ENCODE data around the gene TXNRD2.

The TXNRD2 gene

GRCh38 chr22:19931514-19931913 is 10.1 kb downstream of the TXNRD2 start:
- Histone ChIP-seq H3K23ac (ENCODE audit: low read length in 2 of 2) (no peak overlapping the region), H3K9ac (ENCODE audit: low read length) (no peak overlapping the region), H2BK120ac (ENCODE audit: low read depth, low read length) (no peak overlapping the region), H3K4me2 (ENCODE audit: low read length, poor library complexity, severe bottlenecking) (no peak overlapping the region), H3K4me3 (ENCODE audit: insufficient read depth in 1 of 2, low read depth in 1 of 2, low read length in 2 of 2) (no peak overlapping the region), H3K4me1 (ENCODE audit: control insufficient read depth, insufficient read depth, low read depth, low read length) (no peaks in the 10 kb centered on the region), H3K18ac (ENCODE audit: low read depth in 1 of 2, low read length in 2 of 2) (no peak overlapping the region), H3K4ac (ENCODE audit: low read depth in 1 of 2, low read length in 2 of 2) (no peak overlapping the region), H3K27me3 (ENCODE audit: control insufficient read depth in 1 of 2, insufficient read depth in 1 of 2, low read length in 2 of 2) (no peaks in the 10 kb centered on the region), H3K79me1 (replicated peaks; ENCODE audit: low read length, poor library complexity, severe bottlenecking) (peaks cover 4% of the 10 kb centered on the region), H3K14ac (ENCODE audit: low read length in 2 of 2) (no peak overlapping the region), H2AK5ac (ENCODE audit: low read length, severe bottlenecking) (no peak overlapping the region), H3K36me3 (ENCODE audit: control insufficient read depth in 1 of 2, insufficient read depth in 2 of 2, low read depth in 1 of 2, low read length in 2 of 2) (peaks cover 10 to 12% of the 10 kb centered on the region in 2 experiments), H4K8ac (ENCODE audit: low read length) (no peak overlapping the region), H4K91ac (ENCODE audit: low read length) (no peak overlapping the region), H3K27ac (ENCODE audit: low read length, poor library complexity, severe bottlenecking) (no peak overlapping the region), H2AFZ (ENCODE audit: low read depth, low read length) (no peak overlapping the region), H2BK12ac (ENCODE audit: low read length in 2 of 2) (no peak overlapping the region), H2BK5ac (ENCODE audit: low read depth, low read length, poor library complexity, severe bottlenecking) (no peak overlapping the region), H2BK15ac (ENCODE audit: low read depth, poor library complexity, severe bottlenecking) (no peak overlapping the region), H3K9me3 (ENCODE audit: control insufficient read depth, low read length) (peaks cover 3% of the 10 kb centered on the region)
- no peak for DNase-seq
- 91% methylated on average over 8 of the region's 8 CpGs for WGBS

- peaks cover 4% of the 10 kb centered on the region for H3K79me1 ChIP-seq (replicated peaks; ENCODE audit: low read length, poor library complexity, severe bottlenecking)
- no peak overlapping the region for H3K4me3 ChIP-seq (ENCODE audit: insufficient read depth in 1 of 2, low read depth in 1 of 2, low read length in 2 of 2)
- no peak overlapping the region for H2AFZ ChIP-seq (ENCODE audit: low read depth, low read length)
- no peak overlapping the region for H3K27ac ChIP-seq (ENCODE audit: low read length, poor library complexity, severe bottlenecking)
- H2BK120ac ChIP-seq (ENCODE audit: low read depth, low read length) = no peak overlapping the region
- H3K27me3 ChIP-seq (ENCODE audit: control insufficient read depth in 1 of 2, insufficient read depth in 1 of 2, low read length in 2 of 2) = no peaks in the 10 kb centered on the region
- no peak overlapping the region for H3K14ac ChIP-seq (ENCODE audit: low read length in 2 of 2)
- no peak overlapping the region for H2AK5ac ChIP-seq (ENCODE audit: low read length, severe bottlenecking)
- WGBS = 92% methylated on average over 21 of the region's 21 CpGs
- no peak overlapping the region for H3K23ac ChIP-seq (ENCODE audit: low read length in 2 of 2)
- H2BK15ac ChIP-seq (ENCODE audit: low read depth, poor library complexity, severe bottlenecking) = no peak overlapping the region
- H3K9me3 ChIP-seq (ENCODE audit: control insufficient read depth, low read length) = peaks cover 3% of the 10 kb centered on the region
- no peak overlapping the region for H4K8ac ChIP-seq (ENCODE audit: low read length)
- H3K4me2 ChIP-seq (ENCODE audit: low read length, poor library complexity, severe bottlenecking) = no peak overlapping the region
- H3K4ac ChIP-seq (ENCODE audit: low read depth in 1 of 2, low read length in 2 of 2) = no peak overlapping the region
- H3K4me1 ChIP-seq (ENCODE audit: control insufficient read depth, insufficient read depth, low read depth, low read length) = no peaks in the 10 kb centered on the region
- H2BK12ac ChIP-seq (ENCODE audit: low read length in 2 of 2) = no peak overlapping the region
- no peak overlapping the region for H3K9ac ChIP-seq (ENCODE audit: low read length)
- H2BK5ac ChIP-seq (ENCODE audit: low read depth, low read length, poor library complexity, severe bottlenecking) = no peak overlapping the region
- DNase-seq = no peak
- no peak overlapping the region for H4K91ac ChIP-seq (ENCODE audit: low read length)
- no peak overlapping the region for H3K18ac ChIP-seq (ENCODE audit: low read depth in 1 of 2, low read length in 2 of 2)
- H3K36me3 ChIP-seq (ENCODE audit: control insufficient read depth in 1 of 2, insufficient read depth in 2 of 2, low read depth in 1 of 2, low read length in 2 of 2) = peaks cover 8 to 11% of the 10 kb centered on the region in 2 experiments
Observed at GRCh38 chr22:19930551-19931486, 10.8 kb downstream of the TXNRD2 start.

GRCh38 chr22:19929586-19930550 is 11.8 kb downstream of the TXNRD2 start:
- no peaks in the 10 kb centered on the region for H3K27me3 ChIP-seq (ENCODE audit: control insufficient read depth in 1 of 2, insufficient read depth in 1 of 2, low read length in 2 of 2)
- no peaks in the 10 kb centered on the region for H3K9me3 ChIP-seq (ENCODE audit: control insufficient read depth, low read length)
- peaks cover 4% of the 10 kb centered on the region for H3K79me1 ChIP-seq (replicated peaks; ENCODE audit: low read length, poor library complexity, severe bottlenecking)
- DNase-seq = no peak
- no peak overlapping the region for H2BK120ac ChIP-seq (ENCODE audit: low read depth, low read length)
- H2BK5ac ChIP-seq (ENCODE audit: low read depth, low read length, poor library complexity, severe bottlenecking) = no peak overlapping the region
- peaks cover 7 to 8% of the 10 kb centered on the region in 2 experiments for H3K36me3 ChIP-seq (ENCODE audit: control insufficient read depth in 1 of 2, insufficient read depth in 2 of 2, low read depth in 1 of 2, low read length in 2 of 2)
- H3K23ac ChIP-seq (ENCODE audit: low read length in 2 of 2) = no peak overlapping the region
- H3K18ac ChIP-seq (ENCODE audit: low read depth in 1 of 2, low read length in 2 of 2) = no peak overlapping the region
- WGBS = 95% methylated on average over 21 of the region's 21 CpGs
- H3K4ac ChIP-seq (ENCODE audit: low read depth in 1 of 2, low read length in 2 of 2) = no peak overlapping the region
- no peak overlapping the region for H2BK15ac ChIP-seq (ENCODE audit: low read depth, poor library complexity, severe bottlenecking)
- H3K14ac ChIP-seq (ENCODE audit: low read length in 2 of 2) = no peak overlapping the region
- no peak overlapping the region for H3K9ac ChIP-seq (ENCODE audit: low read length)
- H3K4me1 ChIP-seq (ENCODE audit: control insufficient read depth, insufficient read depth, low read depth, low read length) = no peaks in the 10 kb centered on the region
- H4K8ac ChIP-seq (ENCODE audit: low read length) = no peak overlapping the region
- H2AFZ ChIP-seq (ENCODE audit: low read depth, low read length) = no peak overlapping the region
- no peak overlapping the region for H2AK5ac ChIP-seq (ENCODE audit: low read length, severe bottlenecking)
- H3K4me2 ChIP-seq (ENCODE audit: low read length, poor library complexity, severe bottlenecking) = no peak overlapping the region
- no peak overlapping the region for H2BK12ac ChIP-seq (ENCODE audit: low read length in 2 of 2)
- H3K4me3 ChIP-seq (ENCODE audit: insufficient read depth in 1 of 2, low read depth in 1 of 2, low read length in 2 of 2) = no peak overlapping the region
- no peak overlapping the region for H3K27ac ChIP-seq (ENCODE audit: low read length, poor library complexity, severe bottlenecking)
- no peak overlapping the region for H4K91ac ChIP-seq (ENCODE audit: low read length)

GRCh38 chr22:19928207-19928606 is 13.4 kb downstream of the TXNRD2 start:
- Histone ChIP-seq H3K14ac (ENCODE audit: low read length in 2 of 2) (no peak overlapping the region), H3K18ac (ENCODE audit: low read depth in 1 of 2, low read length in 2 of 2) (no peak overlapping the region)

More at GRCh38 chr22:19928207-19928606, 13.4 kb downstream of the TXNRD2 start:
- no peak overlapping the region for H2AFZ ChIP-seq (ENCODE audit: low read depth, low read length)
- peaks cover 7 to 12% of the 10 kb centered on the region in 2 experiments for H3K36me3 ChIP-seq (ENCODE audit: control insufficient read depth in 1 of 2, insufficient read depth in 2 of 2, low read depth in 1 of 2, low read length in 2 of 2)
- H3K4me1 ChIP-seq (ENCODE audit: control insufficient read depth, insufficient read depth, low read depth, low read length) = no peaks in the 10 kb centered on the region
- H2BK5ac ChIP-seq (ENCODE audit: low read depth, low read length, poor library complexity, severe bottlenecking) = no peak overlapping the region
- no peak for DNase-seq
- no peak overlapping the region for H4K8ac ChIP-seq (ENCODE audit: low read length)
- no peak overlapping the region for H3K27ac ChIP-seq (ENCODE audit: low read length, poor library complexity, severe bottlenecking)
- H3K4me2 ChIP-seq (ENCODE audit: low read length, poor library complexity, severe bottlenecking) = no peak overlapping the region
- H2BK15ac ChIP-seq (ENCODE audit: low read depth, poor library complexity, severe bottlenecking) = no peak overlapping the region
- H3K27me3 ChIP-seq (ENCODE audit: control insufficient read depth in 1 of 2, insufficient read depth in 1 of 2, low read length in 2 of 2) = no peaks in the 10 kb centered on the region
- H3K9ac ChIP-seq (ENCODE audit: low read length) = no peak overlapping the region
- no peak overlapping the region for H3K23ac ChIP-seq (ENCODE audit: low read length in 2 of 2)
- H3K4ac ChIP-seq (ENCODE audit: low read depth in 1 of 2, low read length in 2 of 2) = no peak overlapping the region
- H3K4me3 ChIP-seq (ENCODE audit: insufficient read depth in 1 of 2, low read depth in 1 of 2, low read length in 2 of 2) = no peak overlapping the region
- WGBS = 82% methylated on average over 11 of the region's 11 CpGs
- no peak overlapping the region for H2AK5ac ChIP-seq (ENCODE audit: low read length, severe bottlenecking)
- no peak overlapping the region for H4K91ac ChIP-seq (ENCODE audit: low read length)
- no peak overlapping the region for H2BK12ac ChIP-seq (ENCODE audit: low read length in 2 of 2)
- H3K9me3 ChIP-seq (ENCODE audit: control insufficient read depth, low read length) = no peaks in the 10 kb centered on the region
- H2BK120ac ChIP-seq (ENCODE audit: low read depth, low read length) = no peak overlapping the region
- H3K79me1 ChIP-seq (replicated peaks; ENCODE audit: low read length, poor library complexity, severe bottlenecking) = peaks cover 4% of the 10 kb centered on the region
